RWPE2 (cell line): ENCODE measurements around the gene CACHD1.

Experiments
- ATAC-seq: fragments of 200-7000 bp; cut with Tn5 transposase; 3 replicates; pipeline ENCODE4 v1.9.1; 2021; ENCODE audit warnings: low read depth
- DNase-seq: peaks from one replicate; pipeline ENCODE4 v3.0.0-alpha.2; 2020; ENCODE audit warnings: low spot score
- H3K27ac ChIP-seq: fragments of 450-650 bp; 2 replicates; pipeline ENCODE4 v1.5.1; 2017; ENCODE audit warnings: mild to moderate bottlenecking; ENCODE audit not compliant: poor library complexity, severe bottlenecking
- H3K27me3 ChIP-seq: fragments of 250-450 bp; sonication (Bioruptor Pico); 2 replicates; pipeline ENCODE4 v1.5.1; 2021; ENCODE audit warnings: mild to moderate bottlenecking, moderate library complexity; ENCODE audit not compliant: insufficient read depth, poor library complexity, severe bottlenecking
- H3K36me3 ChIP-seq: fragments of 250-450 bp; sonication (Bioruptor Pico); 2 replicates; pipeline ENCODE4 v1.5.1; 2020; ENCODE audit warnings: low read depth, mild to moderate bottlenecking, moderate library complexity
- H3K4me1 ChIP-seq: fragments of 250-450 bp; sonication (Bioruptor Pico); 2 replicates; pipeline ENCODE4 v1.5.1; 2021; ENCODE audit warnings: mild to moderate bottlenecking, moderate library complexity; ENCODE audit not compliant: insufficient read depth, poor library complexity, severe bottlenecking
- H3K4me3 ChIP-seq: fragments of 250-450 bp; sonication (Bioruptor Pico); 2 replicates; pipeline ENCODE4 v1.5.1; 2021; ENCODE audit warnings: mild to moderate bottlenecking, moderate library complexity; ENCODE audit not compliant: severe bottlenecking
- H3K9me3 ChIP-seq: fragments of 250-450 bp; sonication (Bioruptor Pico); 2 replicates; pipeline ENCODE4 v1.5.1; 2021; ENCODE audit warnings: mild to moderate bottlenecking, moderate library complexity; ENCODE audit not compliant: severe bottlenecking
- TF ChIP-seq, protein P1 (sequence below): fragments of 450-650 bp; IDR thresholded peaks from one replicate; pipeline ENCODE4 v1.5.1; 2017; ENCODE audit warnings: mild to moderate bottlenecking, moderate library complexity; ENCODE audit not compliant: poor library complexity, severe bottlenecking

The CACHD1 gene

DNA sequence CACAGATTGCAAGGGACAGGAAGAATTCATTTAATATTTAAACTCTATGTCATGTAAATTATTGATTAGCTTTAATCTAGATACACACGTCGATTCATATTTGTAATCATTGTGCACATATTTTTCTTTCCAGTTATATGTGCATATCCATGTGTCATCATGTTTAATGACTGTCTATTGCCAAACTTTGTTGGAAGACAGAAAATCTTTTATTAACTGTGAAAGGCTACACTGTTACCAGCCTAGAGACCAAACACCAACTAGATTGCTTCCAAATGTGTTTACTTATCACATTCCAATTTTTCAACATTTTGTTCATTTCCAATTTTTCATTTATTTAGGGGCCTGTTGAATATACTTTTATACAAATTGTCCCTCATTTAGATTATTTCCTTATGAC, 43.2 kb upstream of the CACHD1 start:
- Histone ChIP-seq H3K4me3 (no peak overlapping the region), H3K4me1 (no peaks in the 10 kb centered on the region), H3K9me3 (no peaks in the 10 kb centered on the region), H3K36me3 (no peaks in the 10 kb centered on the region), H3K27ac (no peak overlapping the region), H3K27me3 (no peaks in the 10 kb centered on the region)
- DNase-seq (no peak), ATAC-seq (no peak)
- TF ChIP-seq, protein P1, sequence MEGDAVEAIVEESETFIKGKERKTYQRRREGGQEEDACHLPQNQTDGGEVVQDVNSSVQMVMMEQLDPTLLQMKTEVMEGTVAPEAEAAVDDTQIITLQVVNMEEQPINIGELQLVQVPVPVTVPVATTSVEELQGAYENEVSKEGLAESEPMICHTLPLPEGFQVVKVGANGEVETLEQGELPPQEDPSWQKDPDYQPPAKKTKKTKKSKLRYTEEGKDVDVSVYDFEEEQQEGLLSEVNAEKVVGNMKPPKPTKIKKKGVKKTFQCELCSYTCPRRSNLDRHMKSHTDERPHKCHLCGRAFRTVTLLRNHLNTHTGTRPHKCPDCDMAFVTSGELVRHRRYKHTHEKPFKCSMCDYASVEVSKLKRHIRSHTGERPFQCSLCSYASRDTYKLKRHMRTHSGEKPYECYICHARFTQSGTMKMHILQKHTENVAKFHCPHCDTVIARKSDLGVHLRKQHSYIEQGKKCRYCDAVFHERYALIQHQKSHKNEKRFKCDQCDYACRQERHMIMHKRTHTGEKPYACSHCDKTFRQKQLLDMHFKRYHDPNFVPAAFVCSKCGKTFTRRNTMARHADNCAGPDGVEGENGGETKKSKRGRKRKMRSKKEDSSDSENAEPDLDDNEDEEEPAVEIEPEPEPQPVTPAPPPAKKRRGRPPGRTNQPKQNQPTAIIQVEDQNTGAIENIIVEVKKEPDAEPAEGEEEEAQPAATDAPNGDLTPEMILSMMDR: no peak

DNA sequence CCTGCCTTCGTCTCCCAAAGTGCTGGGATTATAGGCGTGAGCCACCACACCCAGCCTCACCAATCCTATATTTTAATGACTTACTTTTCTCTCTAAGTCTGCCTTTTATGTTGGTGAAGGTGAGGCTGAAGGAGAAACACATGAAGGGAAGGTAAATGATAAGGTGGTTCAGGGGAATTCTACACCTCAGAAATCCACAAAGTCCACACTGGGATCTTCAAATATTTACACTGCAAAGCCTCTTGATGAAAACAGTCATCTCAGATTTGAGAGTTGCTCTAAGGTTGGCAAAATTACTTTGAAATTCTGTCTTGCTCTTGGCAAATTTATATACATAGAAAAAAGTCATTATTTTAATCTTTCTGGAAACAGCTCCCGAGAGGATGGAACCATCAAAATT, 42.0 kb upstream of the CACHD1 start:
- no peak overlapping the region for H3K4me3 ChIP-seq
- DNase-seq (no peak), ATAC-seq (no peak)
- H3K27ac ChIP-seq: no peak overlapping the region
- no peaks in the 10 kb centered on the region for H3K36me3 ChIP-seq
- H3K9me3 ChIP-seq: no peaks in the 10 kb centered on the region
- H3K27me3 ChIP-seq: no peaks in the 10 kb centered on the region
- TF ChIP-seq, protein P1: no peak
- H3K4me1 ChIP-seq: no peaks in the 10 kb centered on the region

DNA sequence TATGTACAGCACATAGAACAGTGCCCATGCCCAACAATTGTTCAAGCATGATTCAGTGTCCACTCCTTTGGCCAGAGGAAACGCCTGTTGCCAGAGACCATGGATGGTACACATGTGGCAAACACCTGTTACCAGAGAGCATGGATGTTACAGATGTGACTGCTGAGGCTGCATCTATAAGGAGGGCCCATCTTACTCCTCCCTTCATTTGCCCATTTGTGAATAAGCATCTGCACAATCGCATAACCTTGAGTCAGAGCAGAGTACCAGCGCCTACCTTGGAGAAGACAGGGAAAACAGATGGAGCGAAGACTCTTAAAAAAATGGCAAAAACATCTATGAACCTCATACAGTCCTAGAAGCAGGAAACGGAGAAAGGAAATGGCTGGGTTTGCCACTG, 36.6 kb upstream of the CACHD1 start:
- Histone ChIP-seq H3K4me3 (no peak overlapping the region), H3K27me3 (no peaks in the 10 kb centered on the region), H3K9me3 (no peaks in the 10 kb centered on the region), H3K36me3 (no peaks in the 10 kb centered on the region), H3K4me1 (no peaks in the 10 kb centered on the region), H3K27ac (no peak overlapping the region)
- TF ChIP-seq, protein P1: no peak
- no peak for DNase-seq
- no peak for ATAC-seq

DNA sequence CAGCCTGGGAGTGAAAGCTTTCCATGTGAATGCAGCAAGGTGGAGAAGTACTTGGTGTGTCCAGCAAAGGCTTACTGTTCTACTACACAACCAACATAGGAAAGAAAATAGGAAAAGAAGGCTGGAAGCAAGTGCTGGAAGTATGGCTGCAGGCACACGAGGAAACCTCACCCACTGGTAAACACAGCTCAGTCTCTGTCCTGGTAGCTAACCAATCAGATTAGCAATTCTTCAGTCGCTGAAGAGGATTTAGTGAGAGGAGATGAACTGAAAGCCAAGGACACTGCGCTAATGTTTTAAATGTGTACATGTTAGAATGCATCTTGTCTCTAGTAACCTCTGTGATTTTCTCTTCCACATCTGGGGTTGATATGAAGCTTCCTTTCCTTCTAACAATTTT, 36.2 kb upstream of the CACHD1 start:
- TF ChIP-seq, protein P1: no peak
- no peaks in the 10 kb centered on the region for H3K27me3 ChIP-seq
- no peak overlapping the region for H3K27ac ChIP-seq
- no peaks in the 10 kb centered on the region for H3K9me3 ChIP-seq
- H3K4me3 ChIP-seq: no peak overlapping the region
- ATAC-seq: no peak
- no peaks in the 10 kb centered on the region for H3K4me1 ChIP-seq
- no peaks in the 10 kb centered on the region for H3K36me3 ChIP-seq
- DNase-seq: no peak

DNA sequence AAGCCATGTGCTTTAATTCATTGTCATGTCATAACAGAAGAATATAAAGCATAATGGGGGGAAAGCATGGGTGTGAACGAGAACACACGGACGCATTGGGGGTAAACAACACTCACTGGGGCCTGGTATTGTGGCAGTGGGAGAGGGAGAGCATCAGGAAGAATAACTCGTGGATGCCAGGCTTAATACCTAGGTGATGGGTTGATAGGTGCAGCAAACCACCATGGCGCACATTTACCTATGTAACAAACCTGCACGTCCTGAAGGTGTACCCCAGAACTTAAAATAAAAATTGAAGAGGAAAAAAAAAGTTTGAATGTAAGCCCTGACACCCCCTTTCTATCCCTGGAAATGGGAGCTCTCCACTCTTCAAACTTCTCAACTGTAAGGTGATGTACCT, 34.9 kb upstream of the CACHD1 start:
- H3K4me3 ChIP-seq: no peak overlapping the region
- H3K4me1 ChIP-seq: no peaks in the 10 kb centered on the region
- no peaks in the 10 kb centered on the region for H3K36me3 ChIP-seq
- no peak for ATAC-seq
- DNase-seq: no peak
- H3K27me3 ChIP-seq: no peaks in the 10 kb centered on the region
- no peak overlapping the region for H3K27ac ChIP-seq
- TF ChIP-seq, protein P1: no peak
- no peaks in the 10 kb centered on the region for H3K9me3 ChIP-seq
